Psoas muscle (tissue), 8 donors: Measurements from ENCODE around the gene ULK1. TPM values are rescaled to one million over a fixed set of nuclear protein-coding genes. Genes with fewer than 3 reads are reported as not detected.

Source experiments
- ATAC-seq, 4 donors: fragments of 200-7000 bp; cut with Tn5 transposase; one replicate each; pipeline ENCODE4 v1.9.1; 2020; ENCODE audit warnings: moderate library complexity in 3 of 4, mild to moderate bottlenecking in 2 of 4
- DNase-seq, 2 donors: peaks; one replicate each; pipeline ENCODE4 v3.0.0-alpha.2; 2020
- H3K27ac ChIP-seq: fragments of 200-600 bp; one replicate; pipeline ENCODE4 v1.8.0; 2022
- H3K27me3 ChIP-seq, 3 donors: fragments of 200-600 bp in 1 of 3; one replicate each; pipeline versions ENCODE4 v1.6.1 to v1.8.0; 2013 to 2022; ENCODE audit warnings: low read length in 2 of 3, mild to moderate bottlenecking in 2 of 3, moderate library complexity in 1 of 3; ENCODE audit not compliant: insufficient read depth in 3 of 3
- H3K36me3 ChIP-seq, 2 donors: fragments of 200-600 bp in 1 of 2; one replicate each; pipeline versions ENCODE4 v1.6.1 to v1.8.0; 2013 to 2022; ENCODE audit warnings: low read depth in 1 of 2, mild to moderate bottlenecking in 1 of 2, moderate library complexity in 1 of 2; ENCODE audit not compliant: insufficient read depth in 1 of 2
- H3K4me1 ChIP-seq: fragments of 200-600 bp; one replicate; pipeline ENCODE4 v1.8.0; 2022
- H3K4me3 ChIP-seq: fragments of 200-600 bp; one replicate; pipeline ENCODE4 v1.8.0; 2022; ENCODE audit warnings: mild to moderate bottlenecking
- H3K9me3 ChIP-seq: fragments of 200-600 bp; one replicate; pipeline ENCODE4 v1.8.0; 2022
- CTCF ChIP-seq: fragments of 200-600 bp; IDR thresholded peaks from one replicate; pipeline ENCODE4 v1.8.0; 2022; ENCODE audit warnings: antibody characterized with exemption
- WGBS, 3 donors: extraction: QIAGEN DNeasy Blood & Tissue Kit; methylation state at CpG; one replicate each; pipeline versions ENCODE4 v1.1.6 to v1.1.7; 2013; 5-methylcytosine and 5-hydroxymethylcytosine counted together
- intact Hi-C, 2 donors: fragments of 100-400 bp; cut with DNase I; formaldehyde crosslinking; loops; one replicate each; pipeline versions ENCODE4 v1.11.0 to v1.14.2; 2022
- polyA plus RNA-seq, 3 donors: library from polyadenylated mRNA; stranded (reverse); fragments of 200-250 nt; gene quantifications; one replicate each; pipeline ENCODE4 v1.2.3, GENCODE V29; 2013
- total RNA-seq, 4 donors: library from RNA; stranded (reverse); fragmentation: NEBNext Ultra II Directional in 2 of 4; extraction: Animal tissue kit (Norgen Biotek cat#: 25700) in 2 of 4; gene quantifications; one replicate each; pipeline versions ENCODE4 v1.2.1 to v1.2.4, GENCODE V29; 2021 to 2023
- donor health status: healthy with polysubstance abuse.
- donor health status: DM: no; HTN: no; CAD: no; lungs with moderate emphysema.
- donor health status: Bipolar disorder and iron deficiency.
- donor health status: healthy.
- donor health status: DM: yes; HTN: yes; CAD: no.
- donor health status: DM: no; HTN: no; CAD: no.
- donor health status: DM: no; HTN: no; CAD: no.
- donor health status: DM: yes; HTN: yes; CAD: no.

ULK1 gene
- total and polyA plus RNA-seq, 7 donors: 4.1 to 90.4 (median 58.0) TPM

DNA sequence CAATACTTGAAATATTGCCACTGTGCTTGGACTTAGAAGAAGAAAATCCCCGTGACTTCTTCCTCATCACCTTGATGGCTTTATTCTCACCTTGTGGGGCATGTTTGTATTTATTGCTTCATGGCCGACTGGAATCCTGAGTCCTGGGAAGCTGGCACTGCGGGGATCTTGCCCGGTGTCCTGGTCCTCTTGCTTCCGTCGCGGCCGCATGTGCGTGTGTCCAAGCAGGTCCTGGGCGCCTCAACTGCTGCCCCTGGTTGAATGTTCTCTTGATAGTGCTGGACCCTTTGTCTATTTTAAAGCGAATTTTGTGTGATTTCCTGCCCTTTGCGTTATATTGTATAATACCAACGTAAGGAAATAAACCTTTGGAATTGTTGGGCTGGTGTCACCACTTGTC, 28.4 kb downstream of the ULK1 start:
- TF ChIP-seq CTCF: no peak
- DNase-seq (no peak), ATAC-seq (no peak)
- intact Hi-C loops: loop anchor here in 1 of 2 donors (5.0 kb wide), 1 partner anchor 70 kb away; no protein-coding TSS in a partner anchor
- Histone ChIP-seq H3K4me1 (peaks cover 5% of the 10 kb centered on the region), H3K36me3 (peaks cover 0 to 43% of the 10 kb centered on the region in 2 donors), H3K4me3 (no peak overlapping the region), H3K9me3 (no peaks in the 10 kb centered on the region), H3K27ac (peak overlapping the region; percentile 8), H3K27me3 (no peaks in the 10 kb centered on the region)
- 84 to 86% (median 85%) methylated on average over 13 of the region's 13 CpGs for WGBS, 3 donors

DNA sequence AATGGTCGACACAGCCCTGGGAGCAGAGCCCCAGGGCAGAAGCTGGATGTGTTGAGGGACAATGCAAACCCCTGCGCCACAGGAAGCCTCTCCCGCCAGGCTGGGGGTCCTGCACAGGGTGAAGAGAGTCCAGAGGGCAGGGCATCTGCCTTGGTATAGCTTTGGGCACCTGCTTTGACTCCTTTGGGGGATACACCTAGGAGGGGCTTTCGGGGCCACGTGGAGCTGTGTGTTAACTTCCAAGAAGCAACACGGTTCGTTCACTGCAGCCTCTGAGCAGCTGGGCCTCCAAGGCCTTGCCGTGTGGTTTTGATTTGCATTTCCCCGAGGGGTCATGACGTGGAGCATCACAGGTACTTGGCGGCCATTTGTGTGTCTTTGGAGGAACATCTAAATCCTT, 28.8 kb downstream of the ULK1 start:
- DNase-seq (no peak), ATAC-seq (no peak)
- no peaks in the 10 kb centered on the region for H3K9me3 ChIP-seq
- peaks cover 0 to 38% of the 10 kb centered on the region in 2 donors for H3K36me3 ChIP-seq
- H3K4me1 ChIP-seq: peaks cover 5% of the 10 kb centered on the region
- no peaks in the 10 kb centered on the region for H3K27me3 ChIP-seq
- intact Hi-C loops: loop anchor here in 1 of 2 donors (5.0 kb wide), 1 partner anchor 71 kb away; no protein-coding TSS in a partner anchor
- 70 to 77% (median 72%) methylated on average over 11 of the region's 11 CpGs for WGBS, 3 donors
- no peak overlapping the region for H3K27ac ChIP-seq
- H3K4me3 ChIP-seq: no peak overlapping the region
- no peak for TF ChIP-seq CTCF

DNA sequence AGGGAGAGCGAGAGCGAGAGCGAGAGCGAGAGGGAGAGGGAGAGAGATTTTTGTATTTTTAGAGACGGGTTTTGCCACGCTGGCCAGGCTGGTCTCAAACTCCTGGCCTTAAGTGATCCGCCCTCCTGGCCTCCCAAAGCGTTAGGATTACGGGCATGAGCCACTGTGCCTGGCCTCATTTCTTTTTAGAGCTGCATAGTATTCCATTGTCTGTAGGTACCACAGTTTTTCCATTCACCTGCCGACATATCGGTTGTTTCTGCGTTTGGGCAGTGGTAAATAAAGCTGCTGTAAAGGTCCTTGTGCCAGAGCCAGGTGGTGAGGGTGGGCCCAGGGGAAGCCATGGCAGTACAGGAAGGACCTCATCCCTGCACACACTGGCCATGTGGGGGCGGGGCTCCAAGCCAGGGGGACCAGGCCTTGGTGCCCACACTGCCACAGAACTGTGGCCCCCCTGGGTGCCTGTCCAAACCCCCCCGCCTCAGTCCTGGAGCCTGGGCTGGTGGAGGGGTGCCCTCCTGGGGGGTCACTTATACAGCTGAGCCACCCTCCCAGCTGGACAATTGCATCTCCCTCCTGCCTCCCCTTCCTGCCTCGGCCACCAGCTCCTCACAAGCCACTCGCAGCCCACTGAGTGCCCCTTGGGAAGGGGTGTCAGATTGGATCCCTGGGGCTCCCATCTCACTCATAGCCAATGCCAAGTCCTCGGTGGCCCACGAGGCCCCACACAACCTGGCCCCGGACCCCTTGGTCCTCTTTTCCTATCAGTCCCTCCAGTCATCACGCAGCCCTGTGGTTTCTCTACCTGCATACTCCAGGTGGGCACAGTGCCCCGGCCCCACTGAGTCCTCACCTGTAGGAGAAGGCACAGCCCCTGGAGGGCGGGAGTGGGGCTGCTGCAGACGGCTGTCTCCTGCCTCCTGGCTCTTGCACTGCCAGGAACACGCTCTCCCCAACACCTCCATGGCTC, 33.0 kb downstream of the ULK1 start:
- no peak for TF ChIP-seq CTCF
- Histone ChIP-seq H3K27me3 (no peaks in the 10 kb centered on the region), H3K4me3 (no peak overlapping the region), H3K27ac (peak overlapping the region; percentile 88), H3K36me3 (peaks cover 3 to 17% of the 10 kb centered on the region in 2 donors), H3K9me3 (no peaks in the 10 kb centered on the region), H3K4me1 (peaks cover 13% of the 10 kb centered on the region)
- intact Hi-C loops: loop anchor here in 1 of 2 donors (2.0 kb wide), 1 partner anchor 31 kb away; no protein-coding TSS in a partner anchor
- 79 to 93% (median 90%) methylated on average over 22 to 24 of the region's 24 CpGs for WGBS, 3 donors
- peak in 1 of 2 donors; percentile 50 for DNase-seq
- no peak for ATAC-seq

DNA sequence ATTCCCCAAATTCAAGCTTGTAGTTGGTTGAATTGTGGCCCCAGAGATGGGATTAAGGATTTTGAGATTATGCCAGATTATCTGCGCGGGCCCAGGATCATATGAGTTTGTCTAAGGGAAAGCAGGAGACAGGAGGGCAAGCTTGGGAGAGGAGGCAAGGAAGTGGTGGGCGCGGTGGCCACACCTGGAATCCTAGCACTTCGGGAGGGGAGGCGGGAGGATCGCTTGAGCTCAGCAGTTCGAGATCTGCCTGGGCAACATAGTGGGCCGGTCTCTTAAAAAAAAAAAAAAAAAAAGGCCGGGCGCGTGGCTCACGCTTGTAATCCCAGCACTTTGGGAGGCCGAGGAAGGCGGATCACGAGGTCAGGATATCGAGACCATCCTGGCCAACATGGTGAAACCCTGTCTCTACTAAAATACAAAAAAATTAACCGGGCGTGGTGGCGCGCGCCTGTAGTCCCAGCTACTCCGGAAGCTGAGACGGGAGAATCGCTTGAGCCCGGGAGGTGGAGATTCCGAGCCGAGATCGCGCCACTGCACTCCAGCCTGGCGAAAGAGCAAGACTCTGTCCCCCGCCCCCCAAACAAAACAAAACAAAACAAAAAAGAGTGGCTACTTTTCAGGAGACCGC, 33.8 kb downstream of the ULK1 start:
- Histone ChIP-seq H3K4me3 (peak overlapping the region; percentile 92), H3K36me3 (peaks cover 3 to 23% of the 10 kb centered on the region in 2 donors), H3K27me3 (no peaks in the 10 kb centered on the region), H3K27ac (peak overlapping the region; percentile 88), H3K9me3 (no peaks in the 10 kb centered on the region), H3K4me1 (peaks cover 13% of the 10 kb centered on the region)
- TF ChIP-seq CTCF: no peak
- intact Hi-C loops: loop anchor here in 1 of 2 donors (2.0 kb wide), 1 partner anchor 31 kb away; no protein-coding TSS in a partner anchor
- DNase-seq (peak in 1 of 2 donors; percentile 56), ATAC-seq (peak in 1 of 4 donors; percentile 8)
- WGBS, 3 donors: 31 to 37% (median 37%) methylated on average over 30 to 33 of the region's 33 CpGs
